Upper lobe of left lung (tissue), 6 donors: ENCODE measurements around the gene SNX33. TPM values are rescaled to one million over a fixed set of nuclear protein-coding genes. Genes with fewer than 3 reads are reported as not detected.
A peak's percentile ranks its signal among the peaks of the same experiment; 100 is the strongest.
"Not testable (repeated sequence)": the region's sequence is repeated elsewhere in the genome, so short reads cannot be mapped to it uniquely, and the experiment has no call there.

Experiments
- ATAC-seq, 2 donors: fragments of 200-7000 bp; cut with Tn5 transposase; one replicate each; pipeline ENCODE4 v1.9.1; 2022; ENCODE audit warnings: mild to moderate bottlenecking in 2 of 2, moderate library complexity in 2 of 2; ENCODE audit not compliant: low FRiP score in 2 of 2
- DNase-seq, 2 donors: peaks; one replicate each; pipeline ENCODE4 v3.0.0-alpha.2; 2019 to 2020
- H3K27ac ChIP-seq, 4 donors: fragments of 200-600 bp; sonication (generic); one replicate each; pipeline ENCODE4 v1.5.1; 2016 to 2019
- H3K27me3 ChIP-seq, 4 donors: fragments of 200-600 bp; sonication (generic); one replicate each; pipeline ENCODE4 v1.5.1; 2017 to 2019
- H3K36me3 ChIP-seq, 4 donors: fragments of 200-600 bp; sonication (generic); one replicate each; pipeline ENCODE4 v1.5.1; 2016 to 2019
- H3K4me1 ChIP-seq, 4 donors: fragments of 200-600 bp; sonication (generic); one replicate each; pipeline ENCODE4 v1.5.1; 2018 to 2019
- H3K4me3 ChIP-seq, 4 donors: fragments of 200-600 bp; sonication (generic); one replicate each; pipeline ENCODE4 v1.5.1; 2017 to 2019; ENCODE audit warnings: mild to moderate bottlenecking in 2 of 4, moderate library complexity in 1 of 4
- H3K9me3 ChIP-seq, 4 donors: fragments of 200-600 bp; sonication (generic); one replicate each; pipeline ENCODE4 v1.5.1; 2018 to 2019
- CTCF ChIP-seq, 6 experiments: fragments of 450-650 bp in 4 of 6; fragments of 200-600 bp in 2 of 6; sonication (generic) in 2 of 6; IDR thresholded peaks; one replicate each; pipeline ENCODE4 v1.5.1; 2016 to 2019; ENCODE audit warnings: antibody characterized with exemption in 6 of 6
- EP300 ChIP-seq, 4 donors: sonication (generic); formaldehyde crosslinking; IDR thresholded peaks; one replicate each; pipeline ENCODE4 v1.5.1; 2017; ENCODE audit warnings: antibody characterized with exemption in 4 of 4, control low read depth in 2 of 4
- POLR2A ChIP-seq, 4 donors: fragments of 450-650 bp; IDR thresholded peaks; one replicate each; pipeline ENCODE4 v1.5.1; 2016 to 2017; ENCODE audit warnings: antibody characterized with exemption in 4 of 4, mild to moderate bottlenecking in 2 of 4
- POLR2AphosphoS5 ChIP-seq, 2 donors: sonication (generic); formaldehyde crosslinking; IDR thresholded peaks; one replicate each; pipeline ENCODE4 v1.5.1; 2017; ENCODE audit warnings: antibody characterized with exemption in 2 of 2
- whole genome bisulfite sequencing, 2 donors: methylation state at CpG; one replicate each; pipeline ENCODE4 v1.1.5; 2017 to 2018; 5-methylcytosine and 5-hydroxymethylcytosine counted together
- total RNA-seq, 6 donors: library from RNA; depleted of rRNA in 4 of 6; stranded (reverse); fragments of >200 nt in 4 of 6; gene quantifications; one replicate each; pipeline versions ENCODE4 v1.1.0 to v1.2.1, GENCODE V29; 2016 to 2021
- donor health status: DM: no; HTN: no; CAD: no; lungs with moderate emphysema.
- donor health status: DM: no; HTN: yes; CAD: no; lungs with severe emphysema.

SNX33 gene
- total RNA-seq, 6 donors from 2014 or later = 26.7 to 46.1 (median 31.7) TPM

- 77 to 83% methylated on average over 7 of the region's 7 CpGs for WGBS, 2 donors
- not testable (repeated sequence) for H3K36me3 ChIP-seq, DNase-seq, H3K27me3 ChIP-seq, H3K4me3 ChIP-seq, H3K9me3 ChIP-seq
- ATAC-seq = peak in 1 of 2 donors; percentile 28
- peak overlapping the region in 2 of 4 donors; percentile 44 to 65 for H3K27ac ChIP-seq
- peaks cover 26 to 57% (median 31%) of the 10 kb centered on the region in 4 donors for H3K4me1 ChIP-seq
These were observed 51.8 kb downstream of the SNX33 start for GRCh38 chr15:75699517-75699916.

- WGBS, 2 donors = 8 to 20% methylated on average over 1 to 10 of the region's 17 CpGs
- Histone ChIP-seq H3K4me1 (peaks cover 19 to 50% (median 24%) of the 10 kb centered on the region in 4 donors), H3K27ac (peak overlapping the region in 3 of 4 donors; percentile 34 to 66 (median 65))
- not testable (repeated sequence) for H3K4me3 ChIP-seq, H3K9me3 ChIP-seq, H3K36me3 ChIP-seq, H3K27me3 ChIP-seq
- ATAC-seq (peak; percentile 5 to 78), DNase-seq (peak; percentile 50 to 85)
- peak in 1 of 4 donors; percentile 24 for TF ChIP-seq POLR2A (IDR thresholded peaks at IDR 0.05)
These were observed 52.5 kb downstream of the SNX33 start for GRCh38 chr15:75699961-75700874.

- not testable (repeated sequence) for H3K4me3 ChIP-seq, DNase-seq, H3K36me3 ChIP-seq, H3K27me3 ChIP-seq, H3K9me3 ChIP-seq, ATAC-seq
- 73 to 80% methylated on average over 12 to 13 of the region's 13 CpGs for WGBS, 2 donors
- Histone ChIP-seq H3K4me1 (peaks cover 14 to 39% (median 20%) of the 10 kb centered on the region in 4 donors), H3K27ac (peak overlapping the region in 3 of 4 donors; percentile 34 to 66 (median 56))
These were observed 53.6 kb downstream of the SNX33 start for GRCh38 chr15:75701071-75702003.

GRCh38 chr15:75702436-75702835, 54.7 kb downstream of the SNX33 start:
- Histone ChIP-seq H3K4me3 (no peak overlapping the region), H3K9me3 (no peaks in the 10 kb centered on the region), H3K27me3 (no peaks in the 10 kb centered on the region), H3K4me1 (peaks cover 14 to 28% (median 20%) of the 10 kb centered on the region in 4 donors), H3K36me3 (no peaks in the 10 kb centered on the region), H3K27ac (peak overlapping the region; percentile 3 to 66 (median 54))
- WGBS, 2 donors = 69 to 71% methylated on average over 1 to 6 of the region's 6 CpGs
- TF ChIP-seq POLR2AphosphoS5 (IDR thresholded peaks at IDR 0.05) (no peak), EP300 (IDR thresholded peaks at IDR 0.05) (no peak), POLR2A (IDR thresholded peaks at IDR 0.05) (no peak), CTCF (IDR thresholded peaks at IDR 0.05) (no peak)
- DNase-seq = no peak
- ATAC-seq = no peak

- Histone ChIP-seq H3K4me1 (peaks cover 14 to 26% (median 20%) of the 10 kb centered on the region in 4 donors), H3K27ac (peak overlapping the region in 3 of 4 donors; percentile 46 to 72 (median 64))
- H3K9me3 ChIP-seq, DNase-seq, H3K27me3 ChIP-seq, H3K36me3 ChIP-seq, H3K4me3 ChIP-seq: not testable (repeated sequence)
- no CpG with 5 or more reads among the region's 18 CpGs for WGBS, 2 donors
- peak in 1 of 2 donors; percentile 22 for ATAC-seq
These were observed 55.9 kb downstream of the SNX33 start for GRCh38 chr15:75703440-75704262.

GRCh38 chr15:75704263-75704615, 56.5 kb downstream of the SNX33 start:
- no peaks in the 10 kb centered on the region for H3K27me3 ChIP-seq
- DNase-seq (no peak), ATAC-seq (no peak)
- no peaks in the 10 kb centered on the region for H3K36me3 ChIP-seq
- no peaks in the 10 kb centered on the region for H3K9me3 ChIP-seq
- peaks cover 16 to 28% (median 19%) of the 10 kb centered on the region in 4 donors for H3K4me1 ChIP-seq
- H3K27ac ChIP-seq = peak overlapping the region in 3 of 4 donors; percentile 54 to 72 (median 64)
- 80 to 94% methylated on average over 1 to 3 of the region's 6 CpGs for WGBS, 2 donors
- no peak overlapping the region for H3K4me3 ChIP-seq
- TF ChIP-seq POLR2AphosphoS5 (IDR thresholded peaks at IDR 0.05) (no peak), EP300 (IDR thresholded peaks at IDR 0.05) (no peak), POLR2A (IDR thresholded peaks at IDR 0.05) (no peak), CTCF (IDR thresholded peaks at IDR 0.05) (no peak)
